Nucleus accumbens (tissue), 56 donors: ENCODE measurements around the gene VILL.

Source experiments
- DNase-seq, 56 donors: peaks; one replicate each; lab custom pipeline; 2025; lab: John Stamatoyannopoulos, UW

VILL gene

DNA sequence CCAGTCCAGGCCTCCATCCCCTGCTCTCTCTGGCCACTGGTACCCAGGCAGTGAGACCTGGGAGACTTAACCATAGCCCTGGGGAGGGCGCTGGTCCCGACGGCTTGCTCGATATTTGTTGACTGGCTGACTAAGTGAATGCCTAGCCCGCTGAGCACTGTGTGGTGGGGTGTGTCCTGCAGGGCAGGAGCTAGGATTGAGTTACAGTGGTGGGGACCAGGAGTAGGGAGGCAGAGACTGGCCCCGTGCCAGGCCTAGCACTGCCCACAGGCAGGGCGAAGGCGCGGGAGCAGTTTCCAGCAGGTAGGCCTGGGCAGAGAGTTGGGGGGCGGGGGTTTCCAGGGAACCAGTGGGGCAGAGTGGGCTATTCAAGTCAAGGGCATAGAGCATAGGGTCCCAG is at the start of gene VILL:
TSS of gene VILL (plus strand) at position 260 of the 400 bp plus-strand sequence. CDS start 2,887 bp downstream, outside the sequence.
- DNase-seq, result no peak

- no peak for DNase-seq
Measured at GRCh38 chr3:37941608-37942508, 48.7 kb upstream of the VILL start.

DNA sequence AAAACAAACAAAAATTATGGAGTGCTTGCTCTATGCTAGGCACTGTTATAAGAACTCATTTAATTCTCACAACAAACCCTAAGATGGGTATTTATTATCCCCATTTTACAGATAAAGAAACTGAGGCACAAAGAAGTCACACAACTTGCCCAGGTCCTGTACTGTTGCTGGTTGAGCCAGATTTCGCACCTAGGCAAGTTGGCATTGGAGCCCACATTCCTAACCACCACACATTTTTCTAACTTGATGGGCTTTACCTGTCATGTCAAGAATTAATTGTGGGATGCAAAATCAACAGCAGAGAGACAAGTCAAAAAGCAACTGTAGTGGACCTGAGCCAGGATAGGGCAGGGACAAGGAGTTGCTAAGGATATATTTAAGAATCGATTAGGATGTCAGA is 47.9 kb upstream of the VILL start:
- no peak for DNase-seq

DNA sequence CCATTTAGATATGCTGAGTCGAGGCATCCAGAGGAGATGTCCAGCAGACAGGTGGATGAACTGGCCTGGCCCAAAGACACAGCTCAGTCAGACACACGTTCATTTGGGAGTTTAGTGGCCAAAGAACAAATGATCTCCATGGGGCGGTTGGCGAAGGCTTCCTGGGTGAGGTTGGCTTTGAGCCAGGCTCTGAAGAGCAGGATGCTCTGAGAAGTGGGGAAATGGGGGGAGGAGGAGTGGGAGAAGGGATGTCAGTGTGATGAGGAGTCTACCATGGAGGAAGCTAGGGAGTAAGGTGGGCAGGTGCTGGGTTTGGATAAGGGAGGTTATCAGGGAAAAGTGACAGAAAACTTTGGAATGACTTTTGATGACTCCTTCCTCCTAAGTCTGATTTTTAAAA is 47.5 kb upstream of the VILL start:
- no peak for DNase-seq

DNA sequence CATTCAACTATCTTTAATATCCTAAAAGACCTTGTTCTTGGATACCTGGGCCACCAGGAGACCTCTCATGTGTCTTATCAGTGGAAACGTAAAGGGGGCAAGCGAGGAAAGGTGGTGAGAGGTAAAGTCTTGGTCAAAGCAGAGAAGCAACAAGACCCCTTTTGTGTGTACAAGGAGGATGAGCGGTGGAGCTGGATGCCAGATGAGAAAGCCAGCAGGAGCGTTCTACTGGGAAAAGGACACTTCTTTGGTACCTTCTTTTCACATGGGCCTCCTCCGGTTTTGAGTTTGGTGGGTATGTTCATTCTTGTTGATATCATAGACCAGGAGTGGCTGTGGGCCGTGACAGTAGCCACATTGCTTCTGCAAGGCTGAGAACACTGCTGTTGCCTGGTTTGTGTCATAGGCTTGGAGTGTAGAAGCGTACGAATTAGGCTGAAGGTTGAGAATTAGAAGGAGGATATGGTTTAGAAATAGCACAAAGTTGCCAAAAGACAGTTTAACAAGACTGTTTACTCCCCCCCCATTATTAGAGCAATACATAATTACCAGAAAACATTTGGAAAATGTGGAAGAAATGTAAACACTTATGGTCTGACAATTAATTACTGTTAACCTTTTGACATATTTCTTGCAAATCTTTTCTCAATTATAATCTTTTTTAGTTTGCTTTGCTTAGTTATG is 46.8 kb upstream of the VILL start:
- DNase-seq, result no peak

DNA sequence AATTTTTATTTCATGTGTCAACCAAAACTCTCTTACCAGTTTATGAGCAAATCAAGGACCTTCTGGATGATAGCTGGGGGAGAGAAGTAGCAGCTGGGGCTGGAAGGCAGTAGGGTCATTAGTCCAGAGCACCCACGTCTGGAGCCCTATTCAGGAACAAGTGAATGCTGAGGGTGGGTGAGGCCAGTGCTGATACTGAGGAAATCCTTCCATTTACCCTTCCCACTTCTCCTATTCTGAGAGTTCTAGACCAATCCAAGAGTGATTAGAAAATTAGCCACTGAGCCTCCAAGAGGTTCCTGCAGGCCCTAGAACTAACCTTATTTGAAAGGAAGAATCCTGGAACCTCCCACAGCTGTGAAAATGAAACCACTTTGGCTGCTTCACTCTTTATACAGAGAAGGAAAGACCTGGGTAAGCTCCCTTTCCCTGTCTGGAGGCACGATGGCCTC is 46.2 kb upstream of the VILL start:
- DNase-seq, result no peak

DNA sequence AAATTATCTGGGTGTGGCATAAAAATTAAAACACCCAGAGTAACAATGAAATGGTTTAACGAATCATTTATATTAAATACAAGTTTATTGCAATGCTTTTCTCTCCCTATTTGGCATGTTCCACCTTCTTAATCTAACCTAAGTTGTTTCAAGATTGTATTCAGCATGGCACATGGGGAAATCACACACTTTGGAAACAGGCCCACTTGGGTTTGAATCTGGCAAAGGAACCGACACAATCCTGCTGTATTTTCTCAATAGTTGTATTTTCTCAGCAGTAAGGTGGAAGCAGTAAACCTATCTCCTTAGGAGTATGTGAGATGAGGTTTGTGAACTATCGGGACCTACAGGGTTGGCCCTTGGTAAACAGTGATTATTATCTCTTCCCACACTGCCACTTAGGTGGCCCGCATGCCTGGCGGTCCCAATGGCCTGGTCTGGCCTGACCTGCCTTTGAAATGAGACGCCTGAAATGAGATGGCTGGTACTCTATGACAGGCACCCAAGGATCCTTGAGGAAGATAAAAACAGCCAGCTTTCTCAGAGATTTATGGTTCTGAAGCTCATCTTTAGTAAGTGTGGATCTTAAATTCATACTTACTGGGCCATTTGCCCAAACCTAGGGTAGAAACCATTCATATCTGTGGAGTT is 45.3 kb upstream of the VILL start:
- no peak for DNase-seq

DNA sequence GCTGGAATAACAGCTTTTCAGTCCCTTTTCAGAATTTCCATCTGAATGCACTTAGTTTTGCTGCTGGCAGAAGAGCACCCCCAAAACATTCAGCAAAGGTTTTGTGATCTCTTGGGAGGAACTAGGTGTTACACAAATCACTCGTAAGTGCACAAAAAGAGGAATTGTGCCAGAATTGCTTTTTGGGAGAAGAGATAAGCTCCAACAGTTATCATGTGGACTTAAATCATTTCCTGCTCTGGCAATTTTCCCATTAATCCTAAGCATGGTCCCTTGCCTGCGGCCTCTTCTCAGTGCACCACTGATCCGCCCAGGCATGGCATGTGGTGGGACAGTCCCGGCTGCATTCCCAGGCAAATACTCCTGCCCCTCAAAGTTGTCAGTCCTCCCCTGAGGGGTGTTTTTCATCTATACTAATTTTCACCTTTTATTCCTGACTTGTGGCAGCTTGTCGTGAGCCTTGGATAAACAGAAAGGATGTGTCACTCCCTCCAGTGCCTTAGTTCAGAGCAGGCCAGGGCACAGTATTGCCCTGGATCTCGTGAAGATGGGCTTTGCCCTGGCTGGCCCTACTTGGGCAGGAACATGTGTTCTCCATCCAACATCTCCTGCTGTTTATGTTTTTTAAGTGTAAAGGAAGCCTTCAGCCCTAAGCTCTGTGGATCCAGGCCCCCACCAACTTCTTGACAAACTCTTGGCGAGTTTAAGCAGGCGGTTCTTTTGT is 44.6 kb upstream of the VILL start:
- DNase-seq, result no peak

GRCh38 chr3:37946531-37946889 is 44.1 kb upstream of the VILL start:
- no peak for DNase-seq

- DNase-seq, result peak in 4 of 56 donors; percentile 14 to 33 (median 20)
Measured at GRCh38 chr3:37949866-37950265, 40.7 kb upstream of the VILL start.

DNA sequence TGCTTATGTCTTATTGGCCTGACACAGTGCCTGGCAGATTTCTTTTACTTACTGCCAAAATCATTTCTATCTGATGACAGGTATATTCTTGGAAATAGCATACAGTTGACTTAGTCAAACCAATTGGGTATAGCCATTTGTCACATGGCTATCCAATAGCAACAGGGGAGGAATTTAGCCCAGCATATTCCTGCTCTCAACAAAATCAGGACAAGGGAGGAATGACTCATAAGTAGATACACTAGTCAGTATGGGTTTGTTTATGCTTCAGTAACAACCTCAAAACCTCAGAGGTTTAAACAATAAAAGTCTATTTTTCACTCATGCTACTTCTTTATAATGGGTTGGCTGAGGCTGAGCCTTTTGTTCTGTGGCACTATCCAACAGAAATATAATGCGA is 38.0 kb upstream of the VILL start:
- no peak for DNase-seq

- DNase-seq, result no peak
Measured at GRCh38 chr3:37953226-37953625, 37.4 kb upstream of the VILL start.

- DNase-seq, result no peak
Measured at GRCh38 chr3:37953707-37954394, 36.7 kb upstream of the VILL start.

DNA sequence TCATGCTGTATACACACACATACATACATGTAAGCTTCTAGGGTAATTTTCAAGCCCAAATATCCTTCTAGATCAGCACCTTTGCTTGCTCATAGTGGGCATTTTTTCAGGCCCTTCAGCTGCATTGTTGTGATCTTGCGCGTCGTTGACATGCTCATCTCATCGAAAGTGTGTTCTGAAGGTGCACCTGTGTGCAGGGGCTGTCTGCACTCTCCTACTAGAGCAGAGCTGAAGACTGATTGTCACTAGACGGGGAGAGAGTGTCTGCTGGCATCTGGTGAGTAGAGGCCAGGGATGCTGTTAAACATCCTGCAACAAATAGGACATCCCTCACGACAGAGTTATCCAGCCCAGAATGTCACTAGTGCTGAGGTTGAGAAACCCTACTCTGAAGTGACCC is 35.7 kb upstream of the VILL start:
- no peak for DNase-seq

- DNase-seq, result no peak
Measured at GRCh38 chr3:37955918-37956707, 34.5 kb upstream of the VILL start.

GRCh38 chr3:37956723-37957538 is 33.7 kb upstream of the VILL start:
- no peak for DNase-seq

DNA sequence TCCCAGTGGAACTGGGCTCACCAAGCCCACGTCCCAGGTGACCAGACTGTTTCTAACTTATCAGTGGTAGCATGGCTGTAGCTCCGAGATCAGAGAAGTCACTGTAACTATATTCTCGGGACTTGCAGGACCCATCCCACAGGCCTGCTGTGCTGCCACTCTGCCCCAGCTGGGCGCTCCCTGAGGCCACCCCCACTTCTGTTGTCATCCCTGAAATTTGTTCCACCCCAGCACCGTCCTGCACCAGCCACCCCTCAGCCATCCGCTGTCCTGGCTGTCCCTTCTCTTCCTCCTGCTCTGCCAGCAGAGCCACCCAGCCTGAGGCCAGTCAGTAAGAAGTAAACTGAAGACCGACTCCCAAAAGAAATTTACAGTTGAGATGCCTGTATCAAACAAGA is 33.0 kb upstream of the VILL start:
- DNase-seq, result no peak
